GM19328 (cell line): ENCODE data around the gene NPHS1.
"Not testable (repeated sequence)": the region's sequence is repeated elsewhere in the genome, so short reads cannot be mapped to it uniquely, and the experiment has no call there.

ENCODE experiments used
- ATAC-seq: cut with Tn5 transposase; IDR thresholded peaks from one replicate; pipeline ENCODE4 v1.9.1; 2021; ENCODE audit warnings: mild to moderate bottlenecking, moderate library complexity; ENCODE audit not compliant: unreplicated experiment

The NPHS1 gene

DNA sequence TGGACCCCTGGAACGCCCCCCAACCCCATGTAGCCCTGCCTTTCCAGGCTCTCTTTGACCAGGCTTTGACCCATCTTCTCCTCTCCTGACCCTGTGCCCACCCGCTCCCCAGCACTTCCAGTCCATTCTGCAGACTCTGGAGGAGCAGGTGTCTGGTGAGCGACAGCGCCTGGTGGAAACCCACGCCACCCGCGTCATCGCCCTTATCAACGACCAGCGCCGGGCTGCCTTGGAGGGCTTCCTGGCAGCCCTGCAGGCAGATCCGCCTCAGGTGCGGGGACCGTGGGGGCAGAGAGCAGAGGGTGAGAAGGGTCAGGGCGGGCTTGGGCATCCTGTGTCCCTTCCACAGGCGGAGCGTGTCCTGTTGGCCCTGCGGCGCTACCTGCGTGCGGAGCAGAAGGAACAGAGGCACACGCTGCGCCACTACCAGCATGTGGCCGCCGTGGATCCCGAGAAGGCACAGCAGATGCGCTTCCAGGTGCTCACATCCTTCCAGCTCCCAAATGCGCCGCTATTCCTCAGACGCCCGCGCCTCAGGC is 22.2 kb upstream of the NPHS1 start:
- ATAC-seq, result no peak

DNA sequence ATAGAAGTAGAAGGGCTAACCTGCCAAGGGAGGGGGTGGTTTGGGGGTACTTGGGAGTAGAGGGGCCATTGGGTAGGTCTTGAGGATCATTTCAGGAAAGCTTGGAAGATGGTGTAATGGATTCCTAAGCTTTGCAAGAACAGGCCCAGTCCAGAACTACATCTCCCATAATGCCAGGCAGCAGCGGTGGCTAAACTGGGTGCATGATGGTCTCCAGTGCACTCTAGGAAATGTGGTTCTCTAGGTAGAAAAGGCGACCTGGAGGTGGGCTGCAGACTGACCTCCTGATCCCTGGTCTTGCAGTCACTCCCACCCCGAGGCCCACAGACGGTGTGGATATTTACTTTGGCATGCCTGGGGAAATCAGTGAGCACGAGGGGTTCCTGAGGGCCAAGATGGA is 19.9 kb upstream of the NPHS1 start:
- ATAC-seq, result no peak

DNA sequence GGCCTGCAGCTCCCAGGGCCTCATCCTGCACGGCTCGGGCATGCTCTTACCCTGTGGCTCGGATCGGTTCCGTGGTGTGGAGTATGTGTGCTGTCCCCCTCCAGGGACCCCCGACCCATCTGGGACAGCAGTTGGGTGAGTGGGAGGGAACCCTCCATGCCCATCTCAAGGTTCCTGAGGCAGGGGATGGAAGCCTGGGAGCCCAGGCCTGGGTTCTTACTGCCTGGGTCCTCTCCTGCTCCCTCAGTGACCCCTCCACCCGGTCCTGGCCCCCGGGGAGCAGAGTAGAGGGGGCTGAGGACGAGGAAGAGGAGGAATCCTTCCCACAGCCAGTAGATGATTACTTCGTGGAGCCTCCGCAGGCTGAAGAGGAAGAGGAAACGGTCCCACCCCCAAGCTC is 19.3 kb upstream of the NPHS1 start:
- no peak for ATAC-seq

DNA sequence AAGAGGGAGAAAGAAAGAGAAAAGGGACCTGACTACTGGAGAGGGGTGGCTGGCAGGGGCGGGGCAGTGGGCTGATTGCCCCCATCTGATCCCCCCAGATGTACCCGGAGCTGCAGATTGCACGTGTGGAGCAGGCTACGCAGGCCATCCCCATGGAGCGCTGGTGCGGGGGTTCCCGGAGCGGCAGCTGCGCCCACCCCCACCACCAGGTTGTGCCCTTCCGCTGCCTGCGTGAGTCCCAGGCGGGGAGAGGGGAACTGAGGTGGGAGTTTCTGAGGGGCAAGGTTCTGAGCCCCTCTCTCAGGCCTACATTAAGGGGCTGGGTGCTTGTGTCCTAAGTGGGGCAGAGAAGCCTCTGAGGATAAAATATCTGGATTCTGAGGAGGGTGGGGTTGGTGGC is 18.5 kb upstream of the NPHS1 start:
- ATAC-seq, result no peak

DNA sequence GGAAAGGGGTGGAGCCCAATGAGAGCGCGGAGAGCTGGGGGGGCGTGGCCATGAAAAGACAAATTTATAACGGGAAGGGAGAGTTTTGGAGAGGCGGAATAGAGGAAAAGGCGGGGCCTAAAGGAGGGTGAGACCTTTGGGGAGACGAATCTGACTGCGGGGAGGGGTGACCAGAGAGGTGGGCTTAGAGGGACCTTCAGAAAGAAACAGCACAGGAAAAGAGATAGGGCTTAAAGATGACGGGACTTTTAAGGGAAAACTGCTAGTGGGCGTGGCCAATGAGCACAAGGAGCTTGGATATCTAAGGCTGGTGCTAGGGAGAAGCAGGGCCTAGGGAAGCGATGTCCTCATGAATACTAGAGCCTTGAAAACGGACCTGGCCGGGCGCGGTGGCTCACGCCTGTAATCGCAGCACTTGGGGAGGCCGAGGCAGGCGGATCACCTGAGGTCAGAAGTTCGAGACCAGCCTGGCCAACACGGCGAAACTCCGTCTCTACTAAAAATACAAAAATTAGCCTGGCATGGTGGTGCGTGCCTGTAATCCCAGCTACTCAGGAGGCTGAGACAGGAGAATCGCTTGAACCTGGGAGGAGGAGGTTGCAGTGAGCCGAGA is 17.9 kb upstream of the NPHS1 start:
- not testable (repeated sequence) for ATAC-seq

DNA sequence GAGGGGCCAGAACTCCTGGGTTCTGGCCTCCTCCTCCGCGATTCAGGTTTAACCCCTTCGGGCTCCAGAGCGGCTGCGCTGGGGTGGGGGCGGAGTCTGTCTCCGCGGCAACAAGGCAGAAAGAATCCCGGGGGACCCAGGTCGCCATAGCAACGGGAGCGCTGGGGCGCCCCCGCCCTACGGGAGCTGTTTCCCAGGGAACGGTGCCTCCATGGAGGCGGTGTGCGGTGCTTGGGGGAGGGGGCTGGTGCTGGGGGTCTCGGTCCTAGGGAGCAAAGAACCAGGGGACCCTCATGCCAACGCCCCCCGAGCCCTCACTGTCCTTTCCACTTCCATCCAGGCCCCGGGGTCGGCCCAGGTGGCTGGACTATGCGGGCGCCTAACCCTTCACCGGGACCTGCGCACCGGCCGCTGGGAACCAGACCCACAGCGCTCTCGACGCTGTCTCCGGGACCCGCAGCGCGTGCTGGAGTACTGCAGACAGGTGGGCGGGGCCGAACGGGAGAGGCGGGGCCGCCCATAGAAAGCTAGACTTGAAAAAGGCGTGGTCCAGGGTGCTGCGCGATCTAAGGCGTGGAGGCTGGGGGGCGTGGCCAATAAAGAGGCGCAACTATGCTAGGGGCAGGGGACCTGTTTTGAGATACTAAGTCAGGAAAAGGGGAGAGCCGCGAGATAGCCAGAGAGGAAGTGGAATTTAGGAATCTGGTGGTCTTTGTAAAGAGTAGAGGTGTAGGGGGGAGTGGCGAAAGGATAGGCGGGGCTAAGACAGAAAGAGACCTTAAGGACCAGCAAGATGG is 17.2 kb upstream of the NPHS1 start:
- no peak for ATAC-seq

DNA sequence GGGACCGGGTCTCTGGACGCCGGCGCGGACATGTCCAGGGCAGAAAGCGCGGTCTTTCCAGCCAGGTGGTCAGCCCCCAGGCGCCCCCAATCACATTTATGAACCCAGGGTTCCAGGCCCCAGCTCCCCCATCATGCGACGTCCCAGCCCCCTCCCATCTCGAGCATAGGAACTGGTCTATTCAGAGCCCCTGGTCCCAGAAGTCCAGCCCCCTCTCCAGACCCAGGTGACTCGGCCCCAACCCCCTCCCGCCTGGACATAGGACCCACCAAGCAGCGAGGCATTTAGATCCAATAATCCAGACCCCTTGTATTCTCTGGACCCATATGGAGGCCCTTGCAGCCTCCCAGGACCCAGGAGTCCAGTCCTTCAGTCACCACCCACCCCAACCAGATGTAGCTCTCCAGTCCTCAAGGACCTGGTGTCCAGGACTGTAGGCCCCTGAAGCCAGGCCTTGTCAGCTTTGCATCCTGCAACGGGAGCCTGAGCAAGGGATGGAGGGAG is 16.6 kb upstream of the NPHS1 start:
- ATAC-seq, result no peak

DNA sequence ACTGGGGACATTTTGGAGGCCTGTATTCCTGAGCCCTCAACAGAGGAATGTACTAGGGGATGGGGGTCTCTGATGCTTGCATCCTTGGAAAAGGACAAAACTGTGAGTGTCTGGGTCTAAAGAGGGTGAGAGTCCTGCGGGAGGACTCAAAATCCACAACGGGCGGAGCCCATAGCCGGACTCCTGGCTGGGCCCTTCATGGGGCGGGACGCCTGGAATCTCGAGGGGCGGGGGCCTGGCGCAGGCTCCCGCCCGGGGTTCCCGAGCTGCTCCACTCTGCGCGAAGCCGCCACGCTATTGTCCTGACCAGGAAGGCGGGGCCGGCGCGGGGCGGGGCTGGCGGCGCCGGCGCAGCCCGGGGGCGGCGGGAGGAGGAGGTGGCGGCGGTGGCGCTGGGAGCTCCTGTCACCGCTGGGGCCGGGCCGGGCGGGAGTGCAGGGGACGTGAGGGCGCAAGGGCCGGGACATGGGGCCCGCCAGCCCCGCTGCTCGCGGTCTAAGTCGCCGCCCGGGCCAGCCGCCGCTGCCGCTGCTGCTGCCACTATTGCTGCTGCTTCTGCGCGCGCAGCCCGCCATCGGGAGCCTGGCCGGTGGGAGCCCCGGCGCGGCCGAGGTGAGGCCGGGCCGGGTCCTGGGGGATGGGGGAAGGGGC is 16.0 kb upstream of the NPHS1 start, which contains the start of gene APLP1:
TSS of gene APLP1 (plus strand) at position 403 of the 651 bp plus-strand sequence. CDS start at position 466, 63 bp downstream.
- ATAC-seq, result no peak

DNA sequence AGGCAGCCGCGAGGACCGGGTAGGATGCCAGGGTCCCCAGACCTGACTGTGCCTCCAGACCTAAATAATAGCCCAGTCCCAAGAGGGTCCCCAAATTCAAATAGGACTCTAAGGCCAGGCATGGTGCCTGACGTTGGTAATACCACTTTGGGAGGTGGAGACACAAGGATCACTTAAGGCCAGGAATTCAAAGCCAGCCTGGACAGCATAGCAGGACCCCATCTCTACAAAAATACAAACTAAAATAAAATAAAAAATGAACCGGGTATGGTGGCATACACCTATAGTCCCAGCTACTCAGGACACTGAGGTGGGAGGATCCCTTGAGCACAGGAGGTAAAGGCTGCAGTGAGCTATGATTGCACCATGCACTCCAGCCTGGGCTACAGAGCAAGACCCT is 10.7 kb upstream of the NPHS1 start:
- no peak for ATAC-seq

DNA sequence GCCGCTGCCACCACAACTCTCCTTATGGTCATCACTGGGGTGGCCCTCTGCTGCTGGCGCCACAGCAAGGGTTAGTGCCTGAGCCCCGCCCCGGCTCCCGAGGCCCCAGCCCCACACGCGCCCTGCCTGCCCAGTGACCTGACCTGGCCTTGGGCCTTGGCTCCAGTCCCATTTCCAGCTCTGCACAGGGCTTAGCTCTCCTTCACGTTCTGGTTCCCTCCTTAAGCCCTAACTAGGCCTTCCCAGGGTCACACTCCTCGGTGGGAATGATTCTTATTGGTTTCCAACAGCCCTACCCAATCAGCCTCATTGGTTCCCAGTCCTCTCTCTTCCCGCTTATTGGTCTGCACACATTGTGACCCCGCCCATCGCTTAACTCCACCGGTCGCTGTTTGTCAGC is 10.2 kb upstream of the NPHS1 start:
- no peak for ATAC-seq

DNA sequence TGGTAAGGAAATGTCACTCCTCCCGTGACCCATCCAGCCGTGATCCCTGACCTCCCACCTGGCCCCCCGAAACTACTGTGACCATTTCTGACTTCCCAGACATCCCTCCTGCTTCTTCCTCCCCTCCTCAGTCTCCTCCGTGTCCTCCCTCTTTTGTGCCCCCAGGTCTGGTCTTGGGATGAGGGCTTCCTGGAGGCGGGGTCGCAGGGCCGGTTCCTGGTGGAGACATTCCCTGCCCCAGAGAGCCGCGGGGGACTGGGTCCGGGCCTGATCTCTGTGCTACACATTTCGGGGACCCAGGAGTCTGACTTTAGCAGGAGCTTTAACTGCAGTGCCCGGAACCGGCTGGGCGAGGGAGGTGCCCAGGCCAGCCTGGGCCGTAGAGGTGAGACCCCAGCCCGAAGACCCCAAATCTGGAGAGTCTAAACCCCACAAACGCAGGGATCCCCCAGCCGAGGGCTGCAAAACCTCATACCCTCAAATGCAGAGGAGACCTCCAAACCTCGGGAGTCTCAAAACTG is 9.4 kb upstream of the NPHS1 start:
- no peak for ATAC-seq

DNA sequence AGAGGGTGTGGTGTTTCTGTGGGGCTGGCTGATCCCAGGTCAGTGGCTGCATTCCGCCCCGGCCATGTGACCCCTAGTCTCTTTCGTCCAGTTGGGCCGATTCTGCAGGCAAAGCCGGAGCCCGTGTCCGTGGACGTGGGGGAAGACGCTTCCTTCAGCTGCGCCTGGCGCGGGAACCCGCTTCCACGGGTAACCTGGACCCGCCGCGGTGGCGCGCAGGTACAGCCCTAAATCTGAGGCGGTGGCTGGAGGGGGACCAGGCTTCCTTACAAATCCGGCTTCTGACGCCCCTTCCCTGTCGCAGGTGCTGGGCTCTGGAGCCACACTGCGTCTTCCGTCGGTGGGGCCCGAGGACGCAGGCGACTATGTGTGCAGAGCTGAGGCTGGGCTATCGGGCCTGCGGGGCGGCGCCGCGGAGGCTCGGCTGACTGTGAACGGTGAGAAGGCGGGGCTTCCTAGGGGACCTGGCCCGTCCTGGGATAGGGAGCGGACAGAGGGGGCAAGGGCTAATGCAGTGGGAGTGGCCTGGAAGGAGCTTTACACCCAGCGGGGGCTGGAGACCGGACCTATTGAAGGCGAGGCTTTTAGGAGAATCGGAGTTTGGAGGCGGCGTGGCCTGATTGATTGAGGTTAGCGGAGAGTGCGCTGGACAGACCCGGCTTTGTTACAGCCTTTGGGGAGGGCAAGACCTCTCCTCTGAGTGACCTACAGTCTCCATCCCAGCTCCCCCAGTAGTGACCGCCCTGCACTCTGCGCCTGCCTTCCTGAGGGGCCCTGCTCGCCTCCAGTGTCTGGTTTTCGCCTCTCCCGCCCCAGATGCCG is 8.7 kb upstream of the NPHS1 start:
- no peak for ATAC-seq

DNA sequence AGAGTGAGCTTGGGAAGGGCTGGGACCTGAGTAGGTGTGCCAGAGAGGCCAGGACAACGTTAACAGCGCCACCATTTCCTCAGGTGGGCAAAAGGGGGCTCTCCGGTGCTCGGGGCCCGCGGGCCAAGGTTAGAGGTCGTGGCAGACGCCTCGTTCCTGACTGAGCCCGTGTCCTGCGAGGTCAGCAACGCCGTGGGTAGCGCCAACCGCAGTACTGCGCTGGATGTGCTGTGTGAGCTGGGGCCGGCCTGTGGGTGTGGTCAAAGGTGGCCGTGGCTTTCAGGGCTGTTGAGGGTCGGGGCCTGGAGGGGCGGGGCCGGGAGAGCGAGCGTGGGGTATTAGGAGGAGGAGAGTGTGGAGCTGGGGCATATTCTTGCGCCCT is 8.1 kb upstream of the NPHS1 start:
- no peak for ATAC-seq

DNA sequence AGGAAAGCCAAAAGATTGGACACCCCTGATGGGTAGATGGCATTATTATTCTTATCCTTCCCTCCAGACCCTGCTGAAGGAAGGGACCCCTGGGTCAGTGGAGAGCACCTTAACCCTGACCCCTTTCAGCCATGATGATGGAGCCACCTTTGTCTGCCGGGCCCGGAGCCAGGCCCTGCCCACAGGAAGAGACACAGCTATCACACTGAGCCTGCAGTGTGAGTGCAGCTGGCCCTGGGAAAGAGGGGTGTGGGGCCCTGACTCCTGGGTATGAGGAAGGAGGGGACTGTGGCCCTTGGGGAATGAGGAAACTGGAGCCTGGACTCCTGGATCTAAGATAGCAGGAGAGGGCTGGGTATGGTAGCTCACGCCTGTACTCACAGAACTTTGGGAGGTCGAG is 7.1 kb upstream of the NPHS1 start:
- ATAC-seq, result no peak

DNA sequence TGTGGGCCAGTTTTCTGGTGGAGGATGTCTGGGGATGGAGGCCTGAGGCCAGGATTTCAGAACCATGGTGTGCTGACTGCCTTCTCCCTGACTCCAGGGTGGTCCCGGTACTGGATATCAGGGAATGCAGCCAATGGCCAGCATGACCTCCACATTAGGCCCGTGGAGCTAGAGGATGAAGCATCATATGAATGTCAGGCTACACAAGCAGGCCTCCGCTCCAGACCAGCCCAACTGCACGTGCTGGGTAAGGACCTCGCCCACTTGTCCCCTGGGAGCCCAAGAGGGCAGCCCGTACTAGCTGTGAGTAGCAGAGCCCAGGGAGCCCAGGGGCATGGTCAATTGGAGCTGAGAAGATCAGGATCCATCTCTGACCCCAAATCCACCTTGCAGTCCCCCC is 6.0 kb upstream of the NPHS1 start:
- no peak for ATAC-seq

DNA sequence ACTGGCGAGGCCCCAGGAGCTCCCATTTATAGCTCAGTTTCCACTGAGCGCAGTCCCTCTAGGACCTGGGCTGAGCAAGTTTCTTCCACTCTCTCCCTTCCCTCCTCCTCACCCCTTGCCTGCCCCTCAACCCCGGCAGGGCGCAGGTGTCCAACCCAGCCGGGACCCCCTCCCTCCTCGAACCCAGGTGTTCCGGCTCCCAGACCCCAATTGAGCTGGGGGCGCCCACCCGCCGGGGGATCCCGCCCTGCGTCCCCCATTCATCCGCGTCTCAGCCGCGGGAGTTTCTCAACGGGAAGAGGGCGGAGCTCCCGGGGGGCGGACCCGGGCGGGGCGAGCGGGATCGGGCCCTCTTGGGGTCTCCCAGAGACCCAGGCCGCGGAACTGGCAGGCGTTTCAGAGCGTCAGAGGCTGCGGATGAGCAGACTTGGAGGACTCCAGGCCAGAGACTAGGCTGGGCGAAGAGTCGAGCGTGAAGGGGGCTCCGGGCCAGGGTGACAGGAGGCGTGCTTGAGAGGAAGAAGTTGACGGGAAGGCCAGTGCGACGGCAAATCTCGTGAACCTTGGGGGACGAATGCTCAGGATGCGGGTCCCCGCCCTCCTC is 4.3 kb upstream of the NPHS1 start, which contains the start of gene KIRREL2:
TSS of gene KIRREL2 (plus strand) at position 366 of the 604 bp plus-strand sequence. CDS start at position 575, 209 bp downstream.
- ATAC-seq, result no peak

DNA sequence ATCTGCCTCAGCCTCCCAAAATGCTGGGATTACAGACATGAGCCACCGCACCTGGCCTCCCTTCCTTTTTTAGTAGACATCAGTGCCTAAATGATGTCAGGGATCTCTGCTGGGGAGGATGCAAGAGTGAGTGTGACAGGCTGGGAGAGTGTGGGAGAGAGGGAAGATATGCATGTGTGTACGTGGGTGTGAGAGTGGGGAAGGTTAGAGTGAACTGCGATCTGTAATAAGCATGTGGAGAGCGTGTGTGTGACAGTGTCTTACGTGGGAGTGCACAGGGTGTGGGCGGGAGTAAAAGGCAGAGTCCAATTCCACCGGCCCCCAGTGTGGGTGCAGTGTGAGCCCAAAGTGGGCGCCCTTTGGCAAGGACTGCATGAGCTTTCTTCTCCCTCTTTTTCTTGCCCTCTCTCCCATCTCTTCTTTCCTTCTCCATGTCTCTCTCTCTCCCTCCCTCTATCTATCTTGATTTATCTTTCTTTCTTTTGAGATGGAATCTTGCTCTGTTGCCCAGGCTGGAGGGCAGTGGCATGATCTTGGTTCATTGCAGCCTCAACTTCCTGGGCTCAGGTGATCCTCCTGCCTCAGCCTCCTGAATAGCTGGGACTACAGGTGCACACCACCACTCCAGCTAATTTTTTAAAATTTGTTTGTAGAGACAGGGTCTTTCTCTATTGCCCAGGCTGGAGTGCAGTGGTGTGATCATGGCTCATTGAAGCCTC is 893 bp upstream of the NPHS1 start:
- no peak for ATAC-seq

DNA sequence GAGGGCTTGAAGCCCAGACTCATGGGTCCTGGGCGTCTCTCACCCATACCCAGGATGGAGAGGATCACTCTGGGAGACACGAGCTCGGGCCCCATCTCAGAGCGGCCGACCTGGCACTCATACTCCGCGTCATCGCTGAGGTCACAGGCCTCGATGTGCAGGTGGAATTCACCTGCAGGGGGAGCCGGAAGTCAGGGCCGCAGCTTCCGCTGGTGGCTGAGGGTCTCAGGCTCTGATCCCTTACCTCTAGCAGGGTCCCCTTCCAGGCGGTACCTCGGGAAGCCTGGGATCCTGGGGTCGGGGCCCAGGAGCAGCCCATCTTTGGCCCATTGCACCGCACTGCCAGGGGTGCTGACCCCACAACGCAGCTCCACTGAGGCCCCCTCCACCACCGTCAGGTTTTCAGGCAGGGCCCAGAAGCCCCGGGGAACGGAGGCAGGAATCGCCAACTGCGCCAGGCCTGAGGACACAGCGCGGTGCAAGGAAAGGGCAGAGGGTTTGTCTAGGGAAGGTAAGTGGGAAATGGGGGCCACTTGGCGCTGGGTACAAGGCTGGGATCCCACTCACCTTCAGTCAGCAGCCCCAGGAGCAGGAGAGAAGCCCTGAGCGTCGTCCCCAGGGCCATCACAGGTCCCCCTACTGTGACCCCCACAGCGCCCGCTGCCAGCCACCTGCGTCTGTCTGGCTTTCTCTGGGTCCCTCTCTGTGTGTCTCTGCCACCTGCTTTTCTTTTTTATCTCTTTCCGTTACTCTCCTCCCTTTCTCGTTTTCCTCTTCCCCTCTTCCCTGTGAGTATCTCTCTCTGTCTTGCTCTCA is 883 bp downstream of the NPHS1 start:
- ATAC-seq, result no peak
